HS-5 (cell line): ENCODE measurements around the gene DNASE2.
"Not testable (repeated sequence)": the region's sequence is repeated elsewhere in the genome, so short reads cannot be mapped to it uniquely, and the experiment has no call there.

ENCODE experiments used
- DNase-seq: peaks from one replicate; pipeline ENCODE4 v3.0.0-alpha.2; 2012; ENCODE audit warnings: low read depth

Gene DNASE2, protein sequence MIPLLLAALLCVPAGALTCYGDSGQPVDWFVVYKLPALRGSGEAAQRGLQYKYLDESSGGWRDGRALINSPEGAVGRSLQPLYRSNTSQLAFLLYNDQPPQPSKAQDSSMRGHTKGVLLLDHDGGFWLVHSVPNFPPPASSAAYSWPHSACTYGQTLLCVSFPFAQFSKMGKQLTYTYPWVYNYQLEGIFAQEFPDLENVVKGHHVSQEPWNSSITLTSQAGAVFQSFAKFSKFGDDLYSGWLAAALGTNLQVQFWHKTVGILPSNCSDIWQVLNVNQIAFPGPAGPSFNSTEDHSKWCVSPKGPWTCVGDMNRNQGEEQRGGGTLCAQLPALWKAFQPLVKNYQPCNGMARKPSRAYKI

DNA sequence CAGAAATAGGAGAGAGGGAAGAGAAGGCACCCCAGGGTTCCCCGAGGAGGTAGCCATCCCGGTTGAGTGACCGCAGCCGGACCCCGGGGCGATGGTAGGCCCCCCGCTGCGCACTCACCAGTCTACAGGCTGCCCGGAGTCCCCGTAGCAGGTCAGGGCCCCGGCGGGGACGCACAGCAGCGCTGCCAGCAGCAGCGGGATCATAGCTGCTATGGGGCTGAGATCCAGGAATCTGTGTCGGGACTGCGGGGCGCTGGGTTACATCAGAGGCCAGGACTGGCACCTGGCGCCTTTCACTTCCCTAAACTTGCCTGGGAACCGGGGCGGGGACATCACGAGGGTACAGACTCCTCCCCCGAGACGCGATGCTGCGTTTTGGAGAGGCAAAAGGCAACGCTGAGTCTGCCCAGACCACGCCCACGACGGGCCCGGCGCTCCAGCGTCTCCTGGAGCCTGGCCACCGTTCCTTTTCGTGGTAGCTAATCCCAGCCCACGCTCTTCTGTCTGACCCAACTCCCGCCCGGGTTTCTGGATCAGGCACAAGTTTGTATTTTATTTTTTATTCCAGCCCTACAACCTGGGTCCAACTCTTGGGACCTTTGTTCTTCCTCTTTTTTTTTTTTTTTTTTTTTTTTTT is at the start of gene DNASE2:
Gene DNASE2, minus strand, starts transcription at position 278 of the 637 bp plus-strand sequence. Its CDS starts 74 bp downstream, at position 204.
- peak; percentile 85 for DNase-seq

DNA sequence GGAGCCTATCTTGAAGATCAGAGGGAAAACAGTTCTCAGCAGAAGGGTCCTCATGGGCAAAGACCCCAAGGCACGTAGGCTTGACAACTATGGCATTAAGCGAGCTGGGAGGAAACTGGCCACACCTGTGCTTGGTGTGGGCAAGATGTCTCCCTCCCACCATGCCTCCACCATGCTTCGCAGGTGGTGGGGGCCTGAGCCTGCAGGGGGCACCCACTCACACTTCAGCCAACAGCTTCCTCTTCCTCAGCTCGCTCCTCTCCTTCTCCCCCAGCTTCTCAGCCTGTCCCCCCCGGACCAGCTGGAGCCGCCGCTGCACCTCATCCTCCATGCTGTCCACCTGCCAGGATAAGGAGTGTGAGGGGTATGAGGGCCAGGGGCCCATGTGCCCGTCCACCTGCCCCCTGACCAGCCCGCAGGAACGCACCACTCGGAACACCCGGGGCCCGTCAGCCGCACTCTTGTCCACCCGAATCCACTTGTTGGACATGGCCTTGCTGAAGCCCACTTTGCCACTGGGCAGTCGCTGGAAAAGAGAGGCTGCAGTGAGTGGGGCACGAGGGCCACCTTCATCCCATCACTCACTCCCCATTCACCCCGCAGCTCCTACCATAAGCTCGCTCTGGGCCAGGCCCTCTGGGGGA is 48.9 kb upstream of the DNASE2 start:
- no peak for DNase-seq

DNA sequence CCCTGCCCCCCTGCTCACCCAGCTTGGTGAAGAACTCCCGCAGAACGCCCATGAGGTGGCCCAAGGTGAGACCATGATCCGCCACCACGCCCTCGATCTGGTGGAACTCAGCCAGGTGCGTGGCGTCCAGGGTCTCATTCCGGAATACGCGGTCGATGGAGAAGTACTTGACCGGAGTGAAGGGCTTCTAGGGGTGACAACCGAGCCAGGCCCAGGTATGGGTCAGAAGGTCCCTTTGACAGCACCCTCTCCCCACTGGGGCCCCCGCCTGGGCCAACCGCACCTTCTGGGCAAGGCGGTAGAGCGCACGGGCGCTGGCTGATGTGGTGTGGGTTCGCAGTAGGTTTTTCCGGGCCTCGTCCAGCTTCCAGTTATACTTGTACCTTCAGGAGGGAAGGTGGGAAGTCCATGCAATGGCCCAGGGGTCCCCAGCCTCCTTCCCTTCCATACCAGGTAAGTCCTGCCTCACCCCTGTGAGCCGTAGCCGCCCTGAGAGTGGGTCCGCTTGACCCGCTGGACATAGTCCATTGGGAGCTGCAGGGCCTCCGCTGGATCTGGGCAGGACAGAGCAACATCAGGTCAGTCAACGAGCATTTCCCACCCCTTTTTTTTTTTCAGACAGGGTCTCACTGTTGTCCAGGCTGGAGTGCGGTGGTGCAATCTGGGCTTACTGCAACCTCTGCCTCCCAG is 43.5 kb upstream of the DNASE2 start:
- DNase-seq: no peak

DNA sequence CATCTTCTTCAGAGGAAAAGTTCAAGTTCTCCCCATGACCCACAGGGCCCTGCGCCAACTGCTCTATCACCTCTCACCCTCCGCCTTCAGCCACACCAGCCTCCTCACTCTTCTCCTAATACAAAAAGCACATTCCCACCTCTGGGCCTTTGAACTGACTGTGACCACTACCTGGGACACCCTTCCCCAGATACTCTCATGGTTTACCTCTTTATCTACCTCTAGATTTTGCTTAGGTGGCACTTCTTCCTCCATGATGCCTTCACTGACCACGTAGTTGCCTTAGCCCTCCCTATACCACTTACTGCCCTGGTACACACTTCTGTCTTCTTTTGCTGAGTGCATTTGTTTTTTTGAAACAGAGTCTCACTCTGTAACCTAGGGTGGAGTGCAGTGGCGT is 41.7 kb upstream of the DNASE2 start:
- no peak for DNase-seq

DNA sequence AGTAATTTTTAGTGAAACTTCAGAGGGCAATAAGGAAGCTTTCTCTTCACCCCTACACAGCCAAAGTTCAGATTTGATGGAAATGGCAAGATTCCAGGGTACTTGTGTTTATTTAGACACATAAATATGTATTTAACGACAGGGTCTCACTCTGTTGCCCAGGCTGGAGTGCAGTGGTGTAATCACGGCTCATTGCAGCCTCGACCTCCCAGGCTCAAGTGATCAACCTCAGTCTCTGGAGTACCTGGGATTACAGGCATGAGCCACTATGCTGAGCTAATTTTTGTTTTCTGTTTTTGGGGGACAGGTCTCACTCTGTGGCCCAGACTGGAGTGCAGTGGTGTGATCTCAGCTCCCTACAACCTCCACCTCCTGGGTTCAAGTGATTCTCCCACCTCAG is 39.8 kb upstream of the DNASE2 start:
- no peak for DNase-seq

DNA sequence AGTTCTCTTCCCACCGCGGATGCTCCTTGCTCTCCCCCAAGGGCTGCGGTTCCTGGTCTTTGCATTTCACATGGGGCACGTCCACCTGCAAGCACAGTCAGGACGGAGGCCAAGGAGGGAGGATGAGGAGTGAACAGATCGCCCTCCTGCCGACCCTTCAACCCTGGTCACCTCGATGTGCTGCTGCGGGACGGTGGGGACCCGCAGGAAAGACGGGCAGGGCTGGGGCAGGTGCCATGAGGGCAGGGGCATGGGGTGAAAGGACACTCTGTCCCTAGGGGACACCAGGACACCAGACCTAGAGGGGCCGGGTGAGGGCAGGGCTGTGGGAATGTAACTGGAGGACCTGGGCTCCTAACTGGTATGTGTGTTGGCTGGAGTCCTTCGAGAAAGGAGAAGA is 37.0 kb upstream of the DNASE2 start:
- no peak for DNase-seq

DNA sequence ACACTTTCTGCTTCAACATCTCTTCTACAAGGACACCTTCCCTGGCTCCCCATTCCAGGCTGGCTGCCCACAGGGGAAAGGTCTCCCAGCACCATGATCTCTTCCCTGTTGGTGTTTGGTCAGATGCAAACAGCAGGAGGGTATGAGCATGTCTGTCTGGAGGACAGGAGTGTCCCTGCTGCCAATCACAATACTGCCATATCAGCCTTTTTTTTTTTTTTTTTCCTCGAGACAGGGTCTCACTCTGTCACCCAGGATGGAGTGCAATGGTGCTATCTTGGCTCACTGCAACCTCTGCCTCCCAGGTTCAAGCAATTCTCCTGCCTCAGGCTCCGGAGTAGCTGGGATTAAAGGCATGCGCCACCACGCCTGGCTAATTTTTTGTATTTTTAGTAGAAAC is 34.6 kb upstream of the DNASE2 start:
- not testable (repeated sequence) for DNase-seq

DNA sequence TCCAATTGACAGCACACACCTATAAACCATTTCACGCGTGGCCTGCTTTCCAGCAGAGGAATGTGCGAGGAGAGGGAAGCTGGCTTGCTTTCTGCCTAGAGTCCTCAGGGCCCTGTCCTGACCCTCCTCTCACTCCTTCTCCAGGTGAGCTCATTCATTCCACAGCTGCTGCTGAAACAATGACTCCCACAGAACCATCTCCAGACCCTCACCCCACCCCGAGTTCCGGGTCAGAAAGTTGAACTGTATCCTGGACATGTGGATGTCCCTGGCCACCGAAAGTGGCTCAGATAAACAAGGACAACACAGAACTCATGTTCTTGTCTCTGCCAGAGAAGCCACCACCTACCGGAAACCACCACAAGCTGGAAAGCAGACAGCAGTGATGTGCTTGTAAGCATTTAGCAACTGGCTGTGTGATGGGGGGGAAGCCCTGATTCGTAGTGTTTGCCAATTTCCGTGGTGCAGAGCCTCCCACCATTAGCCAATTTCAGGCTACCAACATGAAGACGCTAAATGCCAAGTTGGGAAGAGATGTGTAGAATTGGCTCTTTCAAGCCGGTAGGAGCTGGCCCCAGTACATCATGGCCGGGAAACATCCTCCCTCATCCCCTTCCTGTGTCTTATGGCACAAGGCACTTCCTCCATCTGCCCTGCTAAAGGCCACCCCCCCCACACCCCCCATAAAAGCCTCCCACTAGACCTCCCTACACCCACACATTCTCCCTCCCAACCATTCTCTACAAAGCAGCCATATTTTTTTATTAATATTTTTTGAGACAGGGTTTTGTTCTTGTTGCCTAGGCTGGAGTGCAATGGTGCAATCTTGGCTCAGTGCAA is 32.8 kb upstream of the DNASE2 start:
- DNase-seq: no peak

DNA sequence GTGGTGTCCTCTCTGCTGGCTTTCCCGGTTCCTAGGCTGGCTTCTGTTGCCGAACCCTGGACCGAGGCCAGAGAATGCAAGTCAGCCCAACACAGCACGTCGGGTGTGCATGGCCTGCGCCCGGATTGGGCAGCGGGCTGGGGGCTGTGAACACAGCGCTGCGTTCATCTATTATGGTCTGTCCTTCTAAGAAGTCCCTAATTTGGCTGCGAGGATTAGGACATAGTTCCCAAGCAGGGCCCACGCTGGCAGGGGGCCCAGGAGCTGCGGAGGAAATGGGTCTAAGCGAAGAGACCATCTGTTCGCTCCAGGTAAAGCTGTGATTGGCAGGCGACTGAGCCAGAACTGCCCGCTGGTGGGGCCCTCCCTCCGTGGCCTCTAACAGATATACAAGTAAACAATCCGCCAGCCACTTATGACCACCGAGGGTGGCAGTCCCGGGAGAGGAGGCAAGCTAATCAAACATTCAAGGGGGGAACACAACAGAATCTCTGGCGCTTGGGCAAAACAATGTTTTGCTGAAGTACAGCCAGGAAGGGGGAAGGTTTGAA is 31.8 kb upstream of the DNASE2 start:
- no peak for DNase-seq

DNA sequence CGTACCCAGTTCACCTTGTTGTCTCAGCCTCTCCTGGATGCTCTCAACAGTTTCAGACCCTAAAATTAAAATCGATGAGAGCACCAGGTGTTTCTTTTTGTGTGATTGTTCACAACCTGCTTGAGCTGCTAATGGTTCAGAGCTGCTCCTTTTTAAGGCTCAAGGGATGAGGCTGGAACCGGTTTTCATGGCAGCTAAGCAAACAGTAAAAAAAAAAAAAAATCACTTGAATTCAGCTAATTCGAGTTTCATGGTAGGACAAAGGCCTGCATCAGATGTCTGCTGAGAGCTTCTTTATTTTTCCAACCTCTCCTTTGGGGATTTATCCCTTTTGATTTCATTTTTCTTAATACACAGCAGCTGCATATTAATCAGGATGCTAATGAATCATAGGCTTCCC is 31.3 kb upstream of the DNASE2 start:
- DNase-seq: no peak

DNA sequence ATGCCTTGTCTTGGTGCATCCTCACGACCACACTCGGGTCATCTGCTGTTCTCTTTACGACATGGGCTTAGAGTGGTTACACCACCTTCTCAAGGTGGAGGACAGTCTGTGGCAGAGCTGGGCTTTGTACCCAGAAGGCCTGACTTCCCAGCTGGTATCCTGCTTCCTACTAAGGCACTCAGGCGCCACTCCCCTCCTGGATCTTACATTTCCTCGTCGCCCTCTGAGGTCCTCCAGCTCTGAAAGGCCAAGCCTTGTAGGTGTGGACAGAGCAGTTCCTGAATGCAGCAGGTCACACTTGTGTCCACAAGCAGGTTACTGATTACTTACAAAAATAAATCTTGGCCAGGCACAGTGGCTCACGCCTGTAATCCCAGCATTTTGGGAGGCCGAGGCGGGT is 25.9 kb upstream of the DNASE2 start:
- no peak for DNase-seq

DNA sequence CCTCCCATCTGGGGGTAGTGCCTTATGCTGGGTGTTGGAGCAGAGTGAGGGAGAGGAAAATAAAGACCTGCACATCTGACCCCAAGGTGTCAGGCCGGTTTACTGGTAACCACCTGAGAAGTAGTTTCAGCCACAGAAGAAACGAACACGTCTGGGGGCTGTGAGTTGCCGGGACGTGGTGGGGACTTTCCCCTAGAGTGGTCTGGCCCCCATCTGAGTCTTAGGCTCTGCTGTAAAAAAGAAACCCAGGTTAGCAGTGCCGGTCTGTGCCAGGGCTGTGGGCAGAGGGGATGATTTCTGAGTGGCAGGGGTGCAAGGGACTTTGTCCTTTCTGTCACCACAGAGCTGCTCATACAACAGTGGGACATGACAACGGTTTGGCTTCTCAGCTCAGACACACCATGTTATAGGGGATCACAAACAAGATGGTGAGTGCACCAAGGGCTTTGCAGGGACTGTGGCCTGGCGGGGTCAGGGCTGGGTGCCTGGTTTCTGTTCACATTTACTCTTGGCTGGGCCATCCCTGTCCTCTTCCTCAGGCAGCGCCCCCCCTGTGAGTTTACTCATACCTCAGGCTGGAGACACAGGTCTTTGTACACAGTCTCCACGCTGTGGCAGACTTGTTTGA is 18.8 kb upstream of the DNASE2 start:
- DNase-seq: no peak

DNA sequence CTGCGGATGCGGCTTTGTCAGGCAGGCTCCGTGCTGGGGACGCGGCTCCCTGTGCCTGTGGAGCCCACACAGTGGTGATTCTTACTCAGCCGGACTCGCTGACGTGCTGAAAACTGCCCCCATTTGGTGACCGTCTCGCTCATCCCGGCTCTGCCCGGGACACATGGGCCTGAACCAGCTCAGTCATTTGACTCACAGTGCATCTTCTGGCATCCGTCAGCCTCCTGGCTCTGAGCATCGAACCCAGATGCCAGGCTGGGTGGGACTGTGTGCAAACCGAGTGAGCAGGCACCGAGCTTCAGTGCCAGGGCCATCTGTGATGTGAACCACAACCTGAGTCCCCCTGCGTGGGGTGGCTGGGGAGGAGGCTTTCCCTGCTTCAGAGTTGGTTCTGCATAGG is 15.2 kb upstream of the DNASE2 start:
- no peak for DNase-seq

DNA sequence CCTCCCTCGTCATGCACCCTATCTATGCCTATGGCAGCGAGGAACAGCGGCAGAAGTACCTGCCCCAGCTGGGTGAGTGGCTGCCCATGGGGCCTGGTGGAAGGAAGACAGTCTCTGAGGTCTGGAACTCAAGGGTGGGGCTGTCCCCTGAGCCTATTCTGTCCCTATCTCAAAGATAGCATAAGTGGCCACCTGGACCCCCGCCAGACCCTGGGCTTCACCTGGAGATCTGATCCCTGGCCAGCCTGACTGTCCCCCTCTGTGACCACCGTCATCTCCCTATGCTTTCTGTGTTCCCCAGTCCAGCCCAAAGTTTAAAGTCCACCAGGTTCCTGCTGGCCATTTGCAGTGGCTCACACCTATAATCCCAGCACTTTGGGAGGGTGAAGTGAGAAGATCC is 12.3 kb upstream of the DNASE2 start:
- no peak for DNase-seq

DNA sequence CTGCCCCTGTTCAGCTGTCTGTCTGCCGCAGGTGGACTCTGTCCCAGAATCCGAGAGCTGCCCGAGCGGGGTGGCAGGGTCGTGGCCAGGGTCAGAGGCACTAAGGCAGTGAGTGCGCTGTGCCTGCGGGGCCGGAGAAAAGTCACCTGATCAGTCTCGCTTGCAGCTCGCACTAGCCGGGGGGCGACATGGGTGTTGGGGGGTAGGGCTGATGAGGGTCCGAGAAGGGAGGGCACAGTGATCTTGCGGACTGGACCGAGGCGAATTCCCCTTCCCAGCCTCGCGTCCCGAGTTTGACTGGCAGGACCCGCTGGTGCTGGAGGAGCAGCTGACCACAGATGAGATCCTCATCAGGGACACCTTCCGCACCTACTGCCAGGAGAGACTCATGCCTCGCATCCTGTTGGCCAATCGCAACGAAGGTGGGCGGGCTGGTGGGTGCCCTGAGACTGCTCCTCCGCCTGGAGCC is 10.3 kb upstream of the DNASE2 start:
- DNase-seq: no peak

DNA sequence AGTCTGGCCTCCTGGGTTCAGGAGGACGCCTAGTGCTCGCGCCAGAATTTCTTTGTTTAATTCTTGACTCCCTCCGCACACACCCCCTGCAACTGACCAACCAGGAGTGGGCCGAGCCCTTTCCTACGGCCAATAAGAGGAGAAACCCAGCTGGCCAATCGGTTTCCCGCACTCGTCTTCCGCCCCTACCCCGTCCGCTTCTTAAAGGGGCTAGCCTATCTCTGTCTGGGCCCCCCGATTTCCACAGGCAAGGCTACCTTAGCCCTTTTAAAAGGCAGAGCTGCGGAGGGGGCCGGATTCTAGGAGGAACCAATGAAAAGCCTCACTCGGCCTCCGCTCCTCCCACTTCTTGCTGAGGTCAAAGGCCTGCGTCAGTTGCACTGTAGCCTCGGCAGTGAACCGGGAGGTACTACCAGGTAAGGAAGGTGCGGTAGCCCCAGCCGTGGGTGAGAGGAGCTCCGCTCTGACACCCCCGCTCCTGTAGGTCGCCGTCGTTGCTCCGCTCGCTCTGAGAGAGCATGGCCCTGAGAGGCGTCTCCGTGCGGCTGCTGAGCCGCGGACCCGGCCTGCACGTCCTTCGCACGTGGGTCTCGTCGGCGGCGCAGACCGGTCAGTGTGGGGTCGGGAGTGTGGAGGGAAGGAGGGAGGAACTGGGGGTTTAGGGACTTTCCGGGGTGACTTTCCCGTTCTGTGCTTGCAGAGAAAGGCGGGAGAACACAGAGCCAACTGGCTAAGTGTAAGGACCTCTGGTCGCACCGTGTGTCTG is 9.7 kb upstream of the DNASE2 start, which contains the start of gene GCDH:
Gene GCDH, plus strand, starts transcription at position 374 of the 766 bp plus-strand sequence. Its CDS starts 145 bp downstream, at position 519.
- peak; percentile 96 for DNase-seq

DNA sequence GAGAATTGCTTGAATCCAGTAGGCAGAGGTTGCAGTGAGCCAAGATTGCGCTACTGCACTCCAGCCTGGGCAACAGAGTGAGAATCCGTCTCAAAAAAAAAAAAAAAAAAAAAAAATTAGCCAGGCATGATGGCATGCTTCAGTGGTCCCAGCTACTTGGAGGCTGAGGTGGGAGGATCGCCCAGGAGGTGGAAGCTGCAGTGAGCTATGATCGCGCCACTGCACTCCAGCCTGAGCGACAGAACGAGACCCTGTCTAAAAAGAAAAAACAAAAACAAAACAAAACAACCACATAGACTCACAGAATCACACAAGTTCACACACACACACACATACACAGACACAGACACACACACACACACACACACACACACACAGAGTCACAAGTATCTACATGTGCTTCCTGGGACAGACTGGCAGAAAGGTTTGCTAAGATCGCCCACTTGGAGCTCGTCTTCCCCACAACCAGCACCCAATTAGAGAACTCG is 9.1 kb upstream of the DNASE2 start:
- DNase-seq: not testable (repeated sequence)

DNA sequence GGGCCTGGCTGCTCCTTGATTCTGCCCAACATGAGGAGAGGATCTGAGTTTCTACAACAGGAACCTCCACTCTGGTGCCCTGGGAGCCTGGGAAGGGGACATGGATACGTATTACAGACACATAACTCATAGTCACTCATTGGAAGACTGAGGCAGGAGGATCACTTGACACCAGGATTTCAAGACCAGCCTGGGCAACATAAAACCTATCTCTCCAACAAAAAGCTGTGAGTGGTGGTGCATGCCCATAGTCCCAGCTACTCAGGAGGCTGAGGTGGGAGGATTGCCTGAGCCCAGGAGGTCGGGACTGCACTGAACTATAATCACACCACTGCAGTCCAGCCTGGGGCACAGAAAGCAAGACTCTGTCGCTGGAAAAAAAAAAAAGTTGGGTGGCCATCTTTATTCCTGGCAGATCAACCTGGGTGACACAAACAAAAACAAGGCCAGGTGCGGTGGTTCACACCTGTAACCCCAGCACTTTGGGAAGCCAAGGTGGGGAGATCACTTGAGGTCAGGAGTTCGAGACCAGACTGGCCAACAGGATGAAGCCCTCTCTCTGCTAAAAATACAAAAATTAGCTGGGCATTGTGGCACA is 6.9 kb upstream of the DNASE2 start:
- no peak for DNase-seq
